ENCODE data around the gene ATP2B1. TPM values are rescaled to one million over a fixed set of nuclear protein-coding genes. Genes with fewer than 3 reads are reported as not detected.

ATP2B1 gene
- total RNA-seq, 2 donors from 2014 or later = 16.4 to 80.3 TPM

DNA sequence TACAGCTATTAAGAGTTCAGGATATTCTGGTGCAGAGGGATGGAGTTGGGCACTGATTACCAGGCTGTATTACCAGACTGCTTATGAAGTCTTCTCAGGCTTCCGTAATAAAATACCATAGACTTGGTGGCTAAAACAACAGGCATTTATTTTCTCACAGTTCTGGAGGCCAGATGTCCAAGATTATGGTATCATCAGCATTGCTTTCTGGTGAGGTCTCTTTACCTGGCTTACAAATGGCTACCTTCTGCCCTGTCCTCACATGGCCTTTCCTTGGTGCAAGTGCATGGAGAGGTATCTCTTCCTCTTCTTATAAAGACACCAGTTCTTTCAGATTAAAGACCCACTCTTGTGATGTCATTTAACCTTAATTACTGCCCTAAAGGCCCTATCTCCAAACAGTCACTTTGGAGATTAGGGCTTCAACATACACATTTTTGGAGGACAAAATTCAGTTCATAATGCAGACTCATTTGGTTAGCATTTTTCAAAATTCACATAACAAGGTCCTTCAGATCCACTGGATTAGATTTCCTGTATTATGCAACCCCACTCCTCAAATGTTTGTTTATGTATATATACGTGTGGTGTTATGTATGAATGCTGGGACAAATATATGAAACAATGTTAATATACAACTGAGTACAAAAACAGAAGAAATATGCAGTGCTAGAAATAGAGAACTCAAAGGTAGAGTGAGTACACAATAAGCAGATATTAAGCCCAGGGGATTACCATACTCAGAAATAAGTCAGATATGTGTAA is 9.3 kb upstream of the ATP2B1 start:
- 96% methylated on average over 2 of the region's 2 CpGs for WGBS
- no peak for DNase-seq (ENCODE audit: low spot score)
- Histone ChIP-seq H3K27ac (no peak overlapping the region), H3K9me3 (no peaks in the 10 kb centered on the region), H3K36me3 (no peaks in the 10 kb centered on the region), H3K4me3 (no peak overlapping the region), H3K4me1 (replicated peaks) (no peaks in the 10 kb centered on the region), H3K27me3 (replicated peaks; ENCODE audit: insufficient read depth) (no peaks in the 10 kb centered on the region)
- intact Hi-C loops (cut with DNase I) = no loop called here
- TF ChIP-seq POLR2AphosphoS5 (IDR thresholded peaks at IDR 0.05) = no peak
- TF ChIP-seq CTCF (IDR thresholded peaks at IDR 0.05) = no peak
- TF ChIP-seq POLR2A (IDR thresholded peaks at IDR 0.05) = no peak

DNA sequence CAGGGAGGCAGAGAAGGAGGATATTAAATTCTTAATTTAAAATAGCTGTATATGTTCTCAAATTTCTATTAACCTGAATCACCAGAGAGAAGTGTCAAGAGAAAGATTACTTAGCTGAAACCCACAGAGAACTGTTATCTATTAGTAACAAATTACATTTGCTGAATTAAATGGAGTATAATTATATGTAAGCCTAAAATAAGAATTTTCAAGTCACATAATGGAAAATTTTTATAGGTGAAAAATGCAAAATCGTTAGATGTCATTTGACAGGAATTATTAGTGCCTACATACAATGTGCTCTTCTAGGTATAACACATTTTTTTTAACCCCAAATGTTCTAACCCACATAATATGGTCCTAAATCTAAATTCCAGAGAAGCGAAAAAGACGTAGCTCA is 4.1 kb upstream of the ATP2B1 start:
- no peaks in the 10 kb centered on the region for H3K9me3 ChIP-seq
- H3K27me3 ChIP-seq (replicated peaks; ENCODE audit: insufficient read depth) = no peaks in the 10 kb centered on the region
- H3K27ac ChIP-seq = no peak overlapping the region
- no peak for DNase-seq (ENCODE audit: low spot score)
- 91% methylated on average over 3 of the region's 3 CpGs for whole genome bisulfite sequencing
- H3K4me3 ChIP-seq = no peak overlapping the region
- no peak for TF ChIP-seq CTCF (IDR thresholded peaks at IDR 0.05)
- TF ChIP-seq POLR2A (IDR thresholded peaks at IDR 0.05) = no peak
- no peak for TF ChIP-seq POLR2AphosphoS5 (IDR thresholded peaks at IDR 0.05)
- H3K4me1 ChIP-seq (replicated peaks) = no peaks in the 10 kb centered on the region
- intact Hi-C loops (cut with DNase I) = no loop called here
- H3K36me3 ChIP-seq = no peaks in the 10 kb centered on the region

DNA sequence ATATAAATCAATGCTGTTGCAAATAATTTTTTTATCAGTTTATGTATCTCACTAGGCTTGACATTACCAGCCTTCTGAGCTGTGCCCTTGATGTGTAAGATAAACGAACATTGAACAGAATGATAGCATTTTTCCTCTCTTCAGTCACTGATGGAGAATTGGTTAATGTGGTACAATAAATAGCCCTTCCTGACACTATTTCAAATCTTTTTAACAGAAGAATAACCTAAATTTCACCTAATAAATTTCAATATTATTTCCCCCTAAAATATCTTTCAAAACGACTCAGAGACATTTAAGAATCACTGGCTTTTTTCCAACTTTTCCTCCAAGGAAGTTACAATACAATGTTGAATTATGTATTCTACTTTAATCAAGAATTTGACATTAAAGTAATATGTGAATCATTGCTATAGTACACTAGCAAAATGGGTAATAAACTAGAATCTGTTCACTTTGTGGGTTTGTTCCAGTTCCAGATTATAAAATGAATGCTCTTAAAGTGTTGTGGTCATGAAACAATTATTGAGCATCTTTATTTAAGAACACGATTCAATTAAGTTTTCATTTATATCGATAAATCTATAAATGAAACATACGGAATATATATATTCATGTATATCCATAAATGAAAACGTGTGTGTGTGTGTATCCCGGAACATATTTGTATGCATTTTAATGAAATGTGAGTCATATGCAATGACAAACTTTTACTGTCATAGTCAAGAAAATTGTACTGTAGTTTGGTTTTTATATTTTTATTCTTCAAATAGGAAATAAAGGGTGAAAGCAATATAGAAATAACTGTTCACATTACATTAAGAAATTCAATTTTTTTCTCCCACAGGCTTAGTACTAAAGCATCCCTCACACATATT is 2.5 kb upstream of the ATP2B1 start:
- H3K27ac ChIP-seq = no peak overlapping the region
- H3K4me3 ChIP-seq = peak overlapping the region in 1 of 2 donors; percentile 64
- intact Hi-C loops (cut with DNase I) = no loop called here
- H3K36me3 ChIP-seq = no peaks in the 10 kb centered on the region
- H3K4me1 ChIP-seq (replicated peaks) = no peaks in the 10 kb centered on the region
- no peak for DNase-seq (ENCODE audit: low spot score)
- no peaks in the 10 kb centered on the region for H3K9me3 ChIP-seq
- no peaks in the 10 kb centered on the region for H3K27me3 ChIP-seq (replicated peaks; ENCODE audit: insufficient read depth)
- WGBS = 69% methylated on average over 7 of the region's 7 CpGs
- TF ChIP-seq CTCF (IDR thresholded peaks at IDR 0.05) (no peak), POLR2AphosphoS5 (IDR thresholded peaks at IDR 0.05) (no peak), POLR2A (IDR thresholded peaks at IDR 0.05) (no peak)

GRCh38 chr12:89709995-89710872 is 1.6 kb upstream of the ATP2B1 start:
- no peaks in the 10 kb centered on the region for H3K36me3 ChIP-seq
- 1% methylated on average over 42 of the region's 45 CpGs for whole genome bisulfite sequencing
- H3K4me3 ChIP-seq = peak overlapping the region; percentile 64 to 96
- no peaks in the 10 kb centered on the region for H3K27me3 ChIP-seq (replicated peaks; ENCODE audit: insufficient read depth)
- H3K9me3 ChIP-seq = no peaks in the 10 kb centered on the region
- H3K4me1 ChIP-seq (replicated peaks) = no peaks in the 10 kb centered on the region
- H3K27ac ChIP-seq = peak overlapping the region; percentile 95 to 98
- intact Hi-C loops (cut with DNase I) = loop anchor here (5.0 kb wide), 2 partner anchors 168 to 242 kb away; no protein-coding TSS in a partner anchor
- DNase-seq (ENCODE audit: low spot score) = peak; percentile 40
- TF ChIP-seq POLR2AphosphoS5 (IDR thresholded peaks at IDR 0.05) (no peak), CTCF (IDR thresholded peaks at IDR 0.05) (no peak), POLR2A (IDR thresholded peaks at IDR 0.05) (no peak)
